ENCODE results near the gene TIPARP. TPM values are rescaled to one million over a fixed set of nuclear protein-coding genes. Genes with fewer than 3 reads are reported as not detected.
"Not testable (repeated sequence)": the region's sequence is repeated elsewhere in the genome, so short reads cannot be mapped to it uniquely, and the experiment has no call there.

The TIPARP gene
- total and polyA plus RNA-seq, 2 donors: 26.9 to 35.5 TPM

DNA sequence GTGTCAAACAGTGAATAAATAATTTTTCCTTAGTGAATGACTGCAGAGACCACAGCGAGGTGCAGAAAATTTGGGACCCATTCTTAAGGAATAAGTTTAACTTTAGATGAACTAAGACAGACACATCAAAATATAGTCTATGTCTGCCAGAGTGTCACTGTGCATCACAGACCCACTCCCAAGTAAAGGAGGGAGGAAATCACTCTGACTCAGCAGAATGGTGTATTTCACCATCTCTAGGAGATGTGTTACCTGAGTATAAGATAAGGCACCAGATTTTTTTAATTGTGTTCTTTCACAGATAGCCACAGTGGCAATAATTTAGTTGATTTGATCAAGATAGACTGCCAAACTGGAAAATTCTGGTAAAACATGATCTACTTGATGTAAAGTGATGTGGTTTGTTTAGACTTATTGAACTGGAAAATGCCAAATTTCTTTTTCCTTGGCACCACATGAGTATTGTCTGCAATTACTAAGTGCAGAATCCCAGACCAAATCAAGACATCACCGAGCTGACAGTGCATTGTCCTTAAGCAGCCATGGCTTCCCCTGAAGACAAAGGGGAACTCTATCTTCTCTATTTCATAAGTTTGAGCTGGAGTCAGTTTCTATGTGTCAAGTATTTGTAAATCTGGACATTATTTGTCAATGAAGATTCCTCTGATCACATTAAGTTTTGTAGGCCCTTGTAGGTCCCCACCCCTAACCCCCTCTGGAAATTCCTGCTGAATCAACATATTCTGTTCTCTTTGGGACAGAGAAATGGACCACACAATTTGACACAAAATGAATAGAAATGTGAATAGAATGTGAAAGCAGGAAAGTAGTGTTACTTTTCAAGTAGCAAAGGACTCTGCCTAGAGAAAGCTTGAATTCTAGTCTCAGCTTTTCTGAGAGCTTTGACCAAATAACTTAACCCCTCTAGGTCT is 47.6 kb downstream of the TIPARP start:
- H3K36me3 ChIP-seq (ENCODE audit: insufficient read depth): no peaks in the 10 kb centered on the region
- no peak for DNase-seq (ENCODE audit: extremely low spot score)
- H3K4me3 ChIP-seq (ENCODE audit: low read depth, low read length): no peak overlapping the region
- H3K4me1 ChIP-seq (ENCODE audit: insufficient read depth): no peaks in the 10 kb centered on the region
- no peak overlapping the region for H3K27ac ChIP-seq (ENCODE audit: low read depth)
- 93% methylated on average over 2 of the region's 2 CpGs for WGBS

DNA sequence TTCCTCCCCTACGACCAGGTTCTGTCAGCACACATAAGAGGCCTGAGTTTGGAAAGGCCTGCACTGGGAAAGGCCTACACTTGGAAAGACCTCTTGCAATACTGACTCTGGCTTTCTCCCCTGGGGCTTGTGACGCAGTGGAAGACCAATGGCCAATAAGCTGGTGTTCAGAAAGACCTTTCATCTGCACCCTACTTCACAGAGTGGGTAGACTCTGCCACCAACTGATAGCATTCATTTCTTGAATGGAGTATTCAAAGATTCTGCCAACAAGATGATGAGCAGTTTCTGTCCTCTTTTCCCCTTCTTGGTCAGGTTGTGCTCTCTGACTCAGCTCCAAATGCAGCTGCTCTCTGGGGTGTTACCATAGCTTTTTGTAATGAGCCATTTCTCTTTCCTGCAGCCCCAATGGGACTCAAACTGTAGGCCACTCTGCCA is 48.8 kb downstream of the TIPARP start:
- no peaks in the 10 kb centered on the region for H3K36me3 ChIP-seq (ENCODE audit: insufficient read depth)
- 76% methylated on average over 2 of the region's 2 CpGs for WGBS
- no peak overlapping the region for H3K27ac ChIP-seq (ENCODE audit: low read depth)
- no peaks in the 10 kb centered on the region for H3K4me1 ChIP-seq (ENCODE audit: insufficient read depth)
- no peak overlapping the region for H3K4me3 ChIP-seq (ENCODE audit: low read depth, low read length)
- DNase-seq (ENCODE audit: extremely low spot score): no peak

DNA sequence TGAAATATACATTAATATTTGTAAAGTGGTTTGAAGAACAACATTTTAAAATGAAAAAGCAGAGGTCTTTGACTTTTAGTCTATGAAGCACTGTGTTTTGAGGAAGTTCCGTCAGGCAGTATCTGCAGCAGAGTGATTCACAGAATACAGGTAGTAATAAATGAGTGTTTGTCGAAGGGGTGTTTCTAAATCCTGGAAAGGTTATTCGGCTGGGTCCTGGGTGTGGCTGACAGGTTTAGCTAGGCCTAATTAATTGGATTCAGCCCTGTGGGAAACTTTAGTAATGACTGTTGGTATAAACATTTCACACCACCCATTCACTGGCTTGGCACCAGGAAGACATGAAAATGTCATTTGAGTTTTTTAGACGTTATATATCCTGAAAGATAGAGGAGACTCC is 51.3 kb downstream of the TIPARP start:
- no peaks in the 10 kb centered on the region for H3K36me3 ChIP-seq (ENCODE audit: insufficient read depth)
- DNase-seq (ENCODE audit: extremely low spot score): no peak
- H3K4me3 ChIP-seq (ENCODE audit: low read depth, low read length): no peak overlapping the region
- H3K4me1 ChIP-seq (ENCODE audit: insufficient read depth): no peaks in the 10 kb centered on the region
- WGBS: 70% methylated on average over 4 of the region's 4 CpGs
- H3K27ac ChIP-seq (ENCODE audit: low read depth): no peak overlapping the region

DNA sequence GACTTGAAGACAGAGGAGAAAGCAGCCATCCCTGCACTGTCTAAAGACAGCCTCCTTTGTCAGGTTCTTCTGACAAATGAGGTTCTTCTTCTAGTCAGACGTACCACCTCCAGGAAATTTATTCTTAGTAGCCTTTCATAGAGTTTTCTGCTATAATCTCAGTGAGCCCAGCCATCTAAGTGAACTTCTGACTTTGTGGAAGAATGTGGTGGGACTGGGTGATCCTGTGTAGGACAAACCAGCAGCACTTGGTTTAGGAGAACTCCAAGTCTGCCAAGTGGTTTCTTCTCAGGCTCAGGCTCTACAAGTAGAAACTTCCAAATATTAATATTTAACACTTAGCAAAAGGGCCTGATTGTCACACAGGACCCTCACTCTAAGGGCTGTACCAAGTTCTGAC is 52.1 kb downstream of the TIPARP start:
- Histone ChIP-seq H3K4me3 (ENCODE audit: low read depth, low read length) (no peak overlapping the region), H3K36me3 (ENCODE audit: insufficient read depth) (no peaks in the 10 kb centered on the region), H3K27ac (ENCODE audit: low read depth) (no peak overlapping the region), H3K4me1 (ENCODE audit: insufficient read depth) (no peaks in the 10 kb centered on the region)
- 92% methylated on average over 1 of the region's 1 CpG for WGBS
- DNase-seq (ENCODE audit: extremely low spot score): no peak

DNA sequence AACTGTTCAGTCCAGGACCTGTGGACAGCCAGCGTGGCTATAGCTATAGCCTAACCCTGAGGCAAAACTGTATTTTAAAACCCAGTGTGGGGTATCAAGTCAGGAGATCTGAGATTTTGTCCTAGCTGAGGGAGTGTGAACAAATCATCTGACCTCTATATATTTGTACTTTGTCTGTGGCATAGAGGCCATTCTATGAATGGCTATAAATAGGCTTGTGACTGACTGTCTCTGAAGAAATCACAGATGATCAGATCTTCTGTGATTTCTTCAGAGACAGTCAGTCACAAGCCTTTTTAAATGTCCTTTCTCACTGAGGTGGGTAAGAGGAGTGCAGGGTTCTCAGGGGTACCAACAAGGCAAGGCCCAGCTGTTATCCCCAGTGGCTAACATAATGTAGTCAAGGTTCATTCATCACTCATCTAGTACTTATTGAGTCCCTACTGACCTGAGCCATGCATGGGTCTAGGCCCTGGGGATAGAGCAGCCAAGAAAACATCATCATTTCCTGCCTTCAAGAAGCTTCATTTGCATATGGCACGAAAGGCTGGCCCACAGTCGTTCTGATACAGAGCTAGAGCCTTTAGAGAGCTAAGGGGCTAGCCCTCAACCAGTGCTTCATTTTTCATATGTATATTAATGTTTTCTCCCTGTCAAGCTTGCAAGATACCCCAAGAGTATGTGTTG is 53.3 kb downstream of the TIPARP start:
- 87% methylated on average over 3 of the region's 3 CpGs for WGBS
- Histone ChIP-seq H3K4me1 (ENCODE audit: insufficient read depth) (no peaks in the 10 kb centered on the region), H3K27ac (ENCODE audit: low read depth) (no peak overlapping the region), H3K36me3 (ENCODE audit: insufficient read depth) (no peaks in the 10 kb centered on the region), H3K4me3 (ENCODE audit: low read depth, low read length) (no peak overlapping the region)
- DNase-seq (ENCODE audit: extremely low spot score): no peak

DNA sequence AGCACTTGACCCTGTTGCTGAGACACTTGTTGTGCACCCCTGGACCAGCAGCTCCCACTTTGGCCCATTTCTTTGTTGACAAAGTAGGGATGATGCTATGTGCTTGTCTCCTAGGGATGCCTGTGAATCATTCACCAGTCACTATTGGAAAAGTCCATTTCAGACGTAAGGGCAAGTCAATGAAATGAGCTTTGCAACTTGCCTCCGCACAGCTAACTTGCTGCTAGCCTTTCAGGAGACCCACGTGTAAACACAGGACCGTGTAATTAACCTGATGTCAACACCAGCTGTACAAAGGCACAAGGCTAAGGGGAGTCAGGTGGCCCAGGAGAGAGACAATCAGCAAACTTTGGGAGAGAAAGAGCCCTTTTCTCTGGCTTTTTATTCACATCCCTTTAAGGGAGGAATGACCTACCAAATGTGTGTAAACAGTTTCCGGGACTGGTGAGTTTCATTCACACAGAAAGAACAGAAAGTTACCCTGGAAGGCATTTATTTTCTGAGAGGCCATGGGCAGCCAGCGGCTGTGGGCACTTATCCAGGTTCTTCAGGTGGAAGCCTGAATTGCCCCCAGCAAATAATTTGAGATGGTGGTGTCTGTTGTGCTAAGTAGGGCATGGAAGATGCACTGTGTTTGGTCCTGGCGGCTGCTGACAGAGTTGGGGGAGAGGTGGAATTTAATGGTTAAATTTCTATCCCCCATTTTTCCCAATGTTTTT is 54.0 kb downstream of the TIPARP start:
- no peaks in the 10 kb centered on the region for H3K36me3 ChIP-seq (ENCODE audit: insufficient read depth)
- WGBS: 71% methylated on average over 7 of the region's 7 CpGs
- DNase-seq (ENCODE audit: extremely low spot score): no peak
- H3K27ac ChIP-seq (ENCODE audit: low read depth): no peak overlapping the region
- no peaks in the 10 kb centered on the region for H3K4me1 ChIP-seq (ENCODE audit: insufficient read depth)
- H3K4me3 ChIP-seq (ENCODE audit: low read depth, low read length): no peak overlapping the region

DNA sequence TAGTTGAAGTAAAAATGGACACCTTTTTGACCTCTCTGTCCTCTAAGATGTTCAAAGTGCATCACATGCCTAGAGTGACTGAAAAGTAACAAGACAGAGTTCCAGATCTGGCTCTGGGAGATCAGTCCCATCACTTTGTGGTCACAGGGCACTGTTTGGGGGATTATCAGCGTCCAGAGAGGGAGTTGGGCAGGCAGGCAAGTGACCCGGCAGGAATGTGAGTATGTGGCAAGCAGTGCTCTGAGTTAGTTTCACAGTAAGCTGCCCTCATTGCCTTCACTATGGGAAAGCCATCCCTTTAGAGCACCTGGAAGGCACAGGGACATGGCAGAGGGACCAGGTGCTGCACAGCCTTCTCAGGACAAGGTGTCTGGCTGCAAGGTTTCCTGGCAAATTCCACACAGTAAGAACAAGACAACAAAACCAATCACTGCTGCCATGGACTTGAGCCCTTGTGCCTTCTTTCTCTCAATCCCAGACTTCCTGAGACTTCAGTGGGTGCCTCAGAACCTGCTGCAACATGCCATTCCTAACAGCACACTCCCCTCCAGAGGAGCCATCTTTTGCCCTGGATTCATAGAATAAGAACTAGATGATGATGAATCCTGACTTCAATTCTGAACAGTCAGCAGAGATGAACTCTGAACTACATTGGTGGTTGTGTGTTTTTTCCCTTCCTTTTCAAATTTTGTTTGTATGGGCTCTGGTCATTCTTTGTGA is 55.2 kb downstream of the TIPARP start:
- Histone ChIP-seq H3K36me3 (ENCODE audit: insufficient read depth) (no peaks in the 10 kb centered on the region), H3K27ac (ENCODE audit: low read depth) (no peak overlapping the region), H3K4me3 (ENCODE audit: low read depth, low read length) (no peak overlapping the region), H3K4me1 (ENCODE audit: insufficient read depth) (no peaks in the 10 kb centered on the region)
- WGBS: 51% methylated on average over 2 of the region's 2 CpGs
- no peak for DNase-seq (ENCODE audit: extremely low spot score)

DNA sequence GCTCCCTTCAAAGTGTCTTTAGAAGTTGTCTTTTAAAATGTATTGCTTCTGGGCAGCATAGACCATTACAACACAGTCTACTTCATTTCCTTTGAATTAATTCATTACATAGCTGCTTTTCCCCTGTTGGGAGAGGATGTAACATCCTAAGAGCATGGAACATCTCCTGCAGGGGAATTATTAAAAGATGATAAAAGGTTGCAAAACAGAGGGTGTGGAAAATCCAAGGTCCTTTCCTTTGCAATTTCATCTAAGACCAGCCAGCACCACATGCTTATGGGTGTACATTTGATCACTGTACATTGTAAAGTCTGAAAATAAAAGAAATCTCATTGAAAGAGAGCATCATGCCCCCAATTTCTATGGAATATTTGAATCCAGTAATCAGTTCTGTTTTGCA is 57.4 kb downstream of the TIPARP start:
- Histone ChIP-seq H3K36me3 (ENCODE audit: insufficient read depth) (no peaks in the 10 kb centered on the region), H3K4me3 (ENCODE audit: low read depth, low read length) (no peak overlapping the region), H3K27ac (ENCODE audit: low read depth) (no peak overlapping the region), H3K4me1 (ENCODE audit: insufficient read depth) (no peaks in the 10 kb centered on the region)
- no peak for DNase-seq (ENCODE audit: extremely low spot score)

DNA sequence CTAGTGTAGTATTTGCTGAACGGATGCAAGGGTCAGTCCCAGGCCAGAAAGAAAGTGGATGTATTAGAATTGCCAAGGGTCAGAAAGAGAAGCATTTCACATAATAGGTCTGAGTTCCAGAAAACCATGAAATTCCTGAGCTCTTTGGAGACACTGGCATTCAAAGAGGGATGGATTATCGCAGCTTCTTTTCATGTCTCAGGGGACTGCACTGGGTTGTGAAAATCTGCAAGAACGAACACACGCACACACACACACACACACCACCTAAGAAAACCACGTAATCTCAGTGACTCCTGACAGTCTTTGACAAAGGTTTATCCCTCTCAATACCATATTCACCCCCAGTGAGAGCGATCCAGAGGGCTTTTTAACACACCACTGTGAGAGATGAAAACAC is 57.9 kb downstream of the TIPARP start:
- Histone ChIP-seq H3K4me3 (ENCODE audit: low read depth, low read length) (no peak overlapping the region), H3K36me3 (ENCODE audit: insufficient read depth) (no peaks in the 10 kb centered on the region), H3K4me1 (ENCODE audit: insufficient read depth) (no peaks in the 10 kb centered on the region), H3K27ac (ENCODE audit: low read depth) (no peak overlapping the region)
- 81% methylated on average over 6 of the region's 6 CpGs for WGBS
- no peak for DNase-seq (ENCODE audit: extremely low spot score)

DNA sequence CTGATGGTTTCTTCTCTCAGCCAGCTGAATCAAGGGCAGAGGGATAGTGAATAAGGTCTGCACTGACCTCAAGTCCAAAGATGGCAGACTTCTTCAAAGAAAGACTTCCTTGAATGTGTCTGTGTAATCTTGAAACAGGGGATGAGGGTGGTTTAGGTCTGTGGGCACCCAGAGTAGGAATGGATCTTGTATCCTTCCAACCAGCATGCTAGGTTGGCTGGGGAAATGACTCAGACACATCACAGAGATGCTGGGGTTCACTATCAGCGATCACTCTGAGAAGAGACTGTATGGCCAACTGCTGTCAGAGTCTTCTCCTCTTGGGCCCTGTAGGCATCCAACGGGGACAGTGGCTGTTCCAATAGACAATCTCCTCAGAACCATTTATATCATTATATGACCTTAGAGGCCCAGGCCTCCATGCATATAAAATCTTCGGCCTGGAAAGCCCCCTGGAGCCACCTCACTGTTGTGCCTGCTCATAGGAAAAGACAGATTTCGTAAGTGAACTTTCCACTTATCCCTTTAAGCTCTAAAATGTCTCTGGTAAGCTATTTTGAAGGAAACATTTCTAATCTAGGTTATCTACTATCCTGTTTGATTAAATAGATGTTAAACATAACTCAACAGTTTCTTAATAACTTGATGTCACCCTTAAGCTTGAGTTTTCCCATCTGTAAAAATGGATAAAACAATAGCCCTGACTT is 58.5 kb downstream of the TIPARP start:
- no peaks in the 10 kb centered on the region for H3K36me3 ChIP-seq (ENCODE audit: insufficient read depth)
- no peak for DNase-seq (ENCODE audit: extremely low spot score)
- 79% methylated on average over 4 of the region's 4 CpGs for WGBS
- H3K4me3 ChIP-seq (ENCODE audit: low read depth, low read length): no peak overlapping the region
- H3K4me1 ChIP-seq (ENCODE audit: insufficient read depth): no peaks in the 10 kb centered on the region
- H3K27ac ChIP-seq (ENCODE audit: low read depth): no peak overlapping the region

DNA sequence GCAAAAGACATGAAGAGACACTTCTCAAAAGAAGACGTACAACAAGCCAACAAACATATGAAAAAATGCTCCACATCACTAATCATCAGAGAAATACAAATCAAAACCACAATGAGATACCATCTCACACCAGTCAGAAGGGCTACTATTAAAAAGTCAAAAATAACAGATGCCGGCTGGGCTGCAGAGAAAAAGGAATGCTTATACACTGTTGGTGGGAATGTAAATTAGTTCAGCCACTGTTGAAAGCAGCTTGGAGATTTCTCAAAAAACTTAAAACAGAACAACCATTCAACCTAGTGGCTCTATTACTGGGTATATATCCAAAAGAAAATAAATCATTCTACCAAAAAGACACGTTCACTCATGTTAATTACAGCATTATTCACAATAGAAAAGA is 60.3 kb downstream of the TIPARP start:
- WGBS: 36% methylated on average over 3 of the region's 3 CpGs
- not testable (repeated sequence) for DNase-seq (ENCODE audit: extremely low spot score); H3K4me1 ChIP-seq (ENCODE audit: insufficient read depth); H3K27ac ChIP-seq (ENCODE audit: low read depth); H3K4me3 ChIP-seq (ENCODE audit: low read depth, low read length); H3K36me3 ChIP-seq (ENCODE audit: insufficient read depth)

DNA sequence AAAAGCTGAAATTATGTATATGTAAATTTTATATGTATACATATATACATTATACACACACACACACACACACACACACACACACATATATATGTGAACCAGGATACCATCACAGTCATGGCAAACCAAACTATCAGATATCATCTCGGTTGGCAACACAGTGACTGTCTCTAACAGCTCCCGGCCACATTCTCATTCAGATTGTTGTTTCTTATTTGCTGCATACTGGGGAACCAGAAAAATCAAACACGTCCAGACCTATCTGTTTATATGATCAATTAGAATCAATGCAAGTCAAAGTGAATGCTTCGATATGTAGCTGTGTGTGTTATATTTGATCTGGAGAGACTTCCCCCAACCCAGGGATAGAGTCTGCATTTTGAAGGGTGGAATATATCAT is 61.1 kb downstream of the TIPARP start:
- no peak for DNase-seq (ENCODE audit: extremely low spot score)

DNA sequence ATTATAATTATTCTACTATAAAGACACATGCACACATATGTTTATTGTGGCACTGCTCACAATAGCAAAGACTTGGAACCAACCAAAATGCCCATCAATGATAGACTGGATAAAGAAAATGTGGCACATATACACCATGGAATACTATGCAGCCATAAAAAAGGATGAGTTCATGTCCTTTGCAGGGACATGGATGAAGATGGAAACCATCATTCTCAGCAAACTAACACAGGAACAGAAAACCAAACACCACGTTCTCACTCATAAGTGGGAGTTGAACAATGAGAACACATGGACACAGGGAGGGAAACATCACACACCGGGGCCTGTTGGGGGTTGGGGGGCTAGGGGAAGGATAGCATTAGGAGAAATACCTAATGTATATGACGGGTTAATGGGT is 62.7 kb downstream of the TIPARP start:
- WGBS: 94% methylated on average over 3 of the region's 3 CpGs
- H3K4me1 ChIP-seq (ENCODE audit: insufficient read depth); H3K36me3 ChIP-seq (ENCODE audit: insufficient read depth); H3K27ac ChIP-seq (ENCODE audit: low read depth); DNase-seq (ENCODE audit: extremely low spot score); H3K4me3 ChIP-seq (ENCODE audit: low read depth, low read length): not testable (repeated sequence)

More for the DNA sequence above, 61.1 kb downstream of the TIPARP start:
- 80% methylated on average over 4 of the region's 4 CpGs for WGBS
- H3K4me3 ChIP-seq (ENCODE audit: low read depth, low read length): no peak overlapping the region
- H3K36me3 ChIP-seq (ENCODE audit: insufficient read depth): no peaks in the 10 kb centered on the region
- no peak overlapping the region for H3K27ac ChIP-seq (ENCODE audit: low read depth)
- H3K4me1 ChIP-seq (ENCODE audit: insufficient read depth): no peaks in the 10 kb centered on the region
